SIG-M5 (cell line): Measurements from ENCODE around the gene ZNG1C.
"Not testable (repeated sequence)": the region's sequence is repeated elsewhere in the genome, so short reads cannot be mapped to it uniquely, and the experiment has no call there.

ENCODE experiments used
- DNase-seq: peaks from one replicate; lab custom pipeline; 2025; lab: John Stamatoyannopoulos, UW

The ZNG1C gene

DNA sequence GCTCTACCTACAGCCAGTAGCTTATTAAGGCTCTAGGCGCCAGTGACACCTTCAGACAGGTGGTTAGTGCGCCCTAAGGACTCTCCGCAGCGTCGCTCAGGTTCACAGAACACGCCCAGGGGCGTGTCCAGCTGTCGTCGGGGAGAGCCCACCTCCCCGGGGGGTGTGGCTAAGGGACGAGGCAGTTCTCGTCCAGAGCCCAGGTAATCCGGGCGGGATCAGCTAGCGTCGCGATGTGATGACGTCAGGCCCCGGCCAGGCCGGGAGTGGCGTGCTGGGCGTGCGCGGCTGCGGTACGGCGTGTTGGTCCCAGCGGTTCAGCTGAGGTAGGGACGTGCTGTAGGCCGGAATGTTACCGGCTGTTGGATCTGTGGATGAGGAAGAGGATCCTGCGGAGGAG lies at the start of gene ZNG1C:
ZNG1C (plus strand) TSS at position 301 of the 400 bp plus-strand sequence; CDS start at position 350, 49 bp downstream.
- not testable (repeated sequence) for DNase-seq

DNA sequence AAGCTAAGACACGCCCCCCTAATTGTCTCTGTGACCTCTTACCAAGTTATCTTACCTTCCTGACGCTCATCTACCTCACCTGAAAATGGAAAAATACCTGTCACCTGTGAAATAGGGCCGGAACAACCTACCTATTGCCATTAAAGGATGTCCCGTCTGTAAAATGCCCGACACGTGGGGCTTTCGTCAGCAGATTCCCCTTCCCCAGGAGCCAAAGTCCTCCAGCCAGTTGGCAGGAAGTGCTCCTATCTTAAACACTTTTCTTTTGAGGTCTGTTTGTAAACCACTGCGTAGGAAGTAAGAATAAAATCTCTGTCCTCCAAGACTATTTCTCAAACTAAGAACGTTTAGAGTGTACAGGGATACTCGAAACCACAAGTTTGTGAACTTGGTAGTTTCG lies 654 bp downstream of the ZNG1C start:
- not testable (repeated sequence) for DNase-seq

DNA sequence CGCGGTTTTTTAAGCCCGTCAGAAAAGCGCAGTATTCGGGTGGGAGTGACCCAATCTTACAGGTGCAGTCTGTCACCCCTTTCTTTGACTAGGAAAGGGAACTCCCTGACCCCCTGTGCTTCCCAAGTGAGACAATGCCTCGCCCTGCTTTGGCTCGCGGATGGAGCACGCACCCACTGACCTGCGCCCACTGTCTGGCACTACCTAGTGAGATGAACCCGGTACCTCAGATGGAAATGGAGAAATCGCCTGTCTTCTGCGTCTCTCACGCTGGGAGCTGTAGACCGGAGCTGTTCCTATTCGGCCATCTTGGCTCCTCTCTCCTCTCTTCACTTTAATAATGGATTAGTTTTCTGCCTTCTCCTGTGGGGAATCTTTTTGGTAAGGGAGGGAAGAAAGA lies 39.3 kb downstream of the ZNG1C start:
- not testable (repeated sequence) for DNase-seq

DNA sequence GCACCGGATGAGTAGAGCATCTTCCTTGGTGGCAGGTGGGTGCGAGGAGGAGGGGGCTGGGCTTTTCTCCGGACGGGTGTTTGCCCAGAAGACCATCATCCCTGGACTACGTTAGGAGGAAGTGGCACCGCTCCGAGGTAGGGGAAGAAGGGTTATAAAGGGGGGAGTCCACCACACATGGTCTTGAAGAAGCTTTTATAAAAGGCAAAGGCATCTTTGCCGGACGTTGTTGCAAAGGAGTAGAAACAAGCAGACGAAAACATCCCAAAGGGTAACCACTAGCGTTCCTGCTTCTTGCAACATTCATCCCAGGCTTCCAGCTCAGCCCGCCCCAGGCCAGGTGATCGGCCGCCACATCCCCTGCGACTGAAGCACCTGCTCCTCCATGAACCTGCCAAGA lies 60.8 kb downstream of the ZNG1C start, which contains the start of gene FOXD4L3:
FOXD4L3 (plus strand) TSS at position 301 of the 400 bp plus-strand sequence; CDS start at position 386, 85 bp downstream.
- not testable (repeated sequence) for DNase-seq

DNA sequence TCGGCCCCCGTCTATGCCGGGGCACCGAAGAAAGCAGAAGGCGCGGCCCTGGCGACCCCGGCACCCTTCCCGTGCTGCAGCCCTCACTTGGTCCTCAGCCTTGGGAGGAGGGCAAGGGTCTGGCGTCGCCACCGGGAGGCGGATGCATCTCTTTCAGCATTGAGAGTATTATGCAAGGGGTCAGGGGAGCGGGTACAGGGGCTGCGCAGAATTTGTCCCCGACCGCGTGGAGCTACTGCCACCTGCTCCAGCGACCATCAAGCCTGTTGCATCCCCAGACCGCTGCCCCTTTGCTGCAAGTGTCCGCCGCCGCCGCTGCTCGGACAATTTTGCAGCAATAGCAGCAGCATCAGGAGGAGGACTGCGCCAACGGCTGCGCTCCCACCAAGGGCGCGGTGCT lies 62.0 kb downstream of the ZNG1C start:
- not testable (repeated sequence) for DNase-seq

DNA sequence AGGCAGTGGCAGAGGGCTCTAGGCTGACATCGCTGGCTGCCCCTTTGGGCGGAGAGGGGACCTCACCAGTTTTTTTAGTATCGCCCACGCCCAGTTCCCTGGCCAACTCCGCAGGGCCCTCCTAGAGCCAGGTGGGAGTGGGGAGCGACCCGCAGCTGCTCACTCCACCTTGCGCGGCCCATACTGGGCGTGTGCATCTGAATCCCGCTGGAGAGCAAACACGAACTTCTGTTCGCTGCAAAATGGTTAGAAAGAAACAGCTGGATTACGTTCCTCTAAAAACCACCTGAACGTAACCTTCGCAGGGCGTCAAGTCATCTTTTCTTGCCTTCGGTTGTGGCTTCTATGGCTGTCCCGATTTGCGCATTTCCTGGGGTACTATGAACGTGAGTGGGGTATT lies 62.4 kb downstream of the ZNG1C start:
- DNase-seq = not testable (repeated sequence)

DNA sequence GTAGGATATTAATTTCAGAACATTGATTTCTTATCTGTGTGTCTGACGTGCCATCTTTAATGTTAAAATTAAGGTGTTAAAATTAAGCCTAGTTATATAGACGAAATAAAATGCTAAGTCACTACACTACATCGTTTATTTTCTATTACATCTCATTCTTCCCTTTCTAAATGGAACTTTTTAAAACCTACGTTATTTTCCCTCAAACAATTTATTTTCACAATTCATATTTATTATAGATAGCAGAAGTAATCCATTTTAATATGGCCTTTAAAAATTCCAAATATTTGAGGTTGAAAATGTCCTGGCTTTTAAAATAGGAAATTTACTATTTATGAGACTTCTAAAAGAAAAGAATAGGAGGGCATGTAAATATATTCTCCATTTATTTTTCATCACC lies 63.0 kb downstream of the ZNG1C start:
- not testable (repeated sequence) for DNase-seq

DNA sequence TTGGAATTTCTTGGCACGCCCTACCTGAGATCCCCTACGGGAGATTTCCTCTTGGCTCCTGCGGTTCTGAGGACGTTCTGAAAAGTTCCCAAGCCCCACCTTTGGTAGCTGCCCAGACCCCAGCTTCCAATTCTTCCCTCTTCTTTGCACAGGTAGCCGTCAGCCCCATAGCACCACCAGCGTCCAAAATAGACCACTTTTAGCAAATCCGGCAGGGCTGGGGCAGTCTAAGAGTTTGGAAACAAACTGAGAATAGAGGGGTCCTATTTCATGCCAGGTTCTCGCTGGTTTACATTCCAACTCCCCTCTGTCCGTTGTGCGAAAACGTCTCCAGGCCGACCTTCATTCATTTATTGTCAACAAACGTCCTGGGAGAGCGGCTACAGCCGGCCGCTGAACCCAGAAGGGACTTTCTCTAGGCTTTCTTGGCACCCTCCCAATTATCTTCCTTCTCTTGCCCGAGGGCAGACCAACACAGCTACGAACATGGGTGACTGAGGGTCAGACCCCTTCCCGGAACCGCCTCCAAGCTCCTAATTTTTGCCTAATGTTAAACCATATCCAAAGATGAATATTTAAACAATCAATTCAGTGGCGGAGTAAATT lies 64.0 kb downstream of the ZNG1C start:
- DNase-seq = not testable (repeated sequence)

DNA sequence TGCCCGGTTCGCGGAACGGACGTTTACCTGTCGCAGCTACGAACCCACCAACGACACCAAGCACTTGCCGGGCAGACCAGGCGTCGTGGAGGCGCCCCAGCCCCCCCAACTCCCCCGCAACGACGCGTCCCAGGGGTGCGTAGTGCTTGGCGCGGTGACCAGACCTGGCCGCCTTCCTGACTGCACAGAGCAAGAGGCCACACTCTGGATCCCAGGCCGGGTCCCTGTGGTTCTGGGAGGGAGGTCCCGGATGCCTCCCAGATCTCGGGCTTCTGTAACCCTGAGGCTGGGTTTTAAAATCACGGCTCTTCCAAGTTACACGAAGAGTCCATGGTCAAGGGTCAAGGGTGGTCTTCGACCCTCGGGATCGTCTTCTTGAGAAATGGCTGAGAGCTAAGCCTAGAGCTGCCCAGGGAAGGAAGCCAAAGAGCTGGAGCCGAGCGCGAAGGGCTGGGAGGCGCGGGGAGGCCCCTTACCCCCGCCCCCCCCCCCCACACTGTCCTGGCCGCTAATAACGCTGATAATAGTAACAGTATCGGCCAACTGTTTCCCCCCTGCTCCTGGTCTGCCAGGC lies 64.7 kb downstream of the ZNG1C start:
- not testable (repeated sequence) for DNase-seq

DNA sequence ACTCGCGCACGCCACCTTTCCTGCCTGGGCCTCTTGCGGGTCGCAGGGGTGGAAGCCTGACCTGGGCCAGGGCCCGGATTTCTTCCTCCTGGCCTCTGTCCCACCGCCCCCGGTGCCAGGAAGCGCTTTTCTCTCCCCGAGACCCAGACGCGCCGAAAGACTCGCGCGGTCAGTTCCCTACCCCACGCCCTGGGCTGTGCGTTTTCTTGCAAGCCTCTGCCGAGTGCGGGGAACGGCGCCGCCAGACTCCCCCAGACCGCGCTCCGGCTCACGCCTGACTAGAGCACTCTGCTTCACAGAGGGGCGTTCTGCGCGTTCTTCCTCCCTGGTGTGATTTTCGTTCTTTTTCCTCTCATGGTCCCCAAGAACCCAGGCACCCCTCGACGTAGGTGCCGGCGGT lies 65.3 kb downstream of the ZNG1C start:
- DNase-seq = not testable (repeated sequence)

DNA sequence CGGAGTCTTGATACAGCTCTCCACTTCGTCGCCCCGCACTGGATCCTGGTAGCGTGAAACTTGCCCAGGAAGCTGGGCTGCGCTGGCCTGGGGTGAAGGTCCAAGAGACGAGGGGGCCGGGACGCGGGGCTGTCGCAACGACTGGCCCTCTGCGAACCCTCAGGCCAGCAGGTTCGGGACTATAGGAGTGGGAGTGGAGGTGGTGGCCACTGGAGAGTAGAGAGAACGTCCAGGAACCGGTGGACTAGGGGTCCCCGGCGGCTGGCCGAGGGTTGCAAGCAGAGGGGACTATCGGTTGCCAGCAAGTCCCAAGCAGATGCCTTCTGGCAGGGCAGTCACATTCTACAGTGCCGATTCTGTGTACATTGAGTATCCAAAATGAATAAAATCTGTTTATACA lies 65.9 kb downstream of the ZNG1C start:
- not testable (repeated sequence) for DNase-seq

DNA sequence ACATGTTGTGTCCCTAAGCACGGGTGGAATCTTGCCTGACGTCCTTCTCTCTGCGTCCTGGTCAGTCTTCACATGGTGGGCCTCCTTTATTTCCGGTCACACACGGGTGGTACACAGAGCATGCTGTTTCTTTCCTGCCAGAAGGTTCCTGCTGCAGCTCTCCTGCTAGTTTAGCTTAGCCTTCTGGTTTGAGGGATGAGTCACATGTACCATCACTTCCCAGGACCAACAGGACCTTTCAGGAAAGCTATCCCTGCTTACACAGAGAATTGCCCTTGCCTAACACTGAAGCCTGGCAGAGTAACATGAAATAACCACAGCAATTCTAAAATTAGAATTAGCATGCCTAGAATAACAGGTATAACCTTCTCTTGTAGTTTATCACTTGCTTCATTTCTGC lies 69.4 kb downstream of the ZNG1C start:
- not testable (repeated sequence) for DNase-seq

DNA sequence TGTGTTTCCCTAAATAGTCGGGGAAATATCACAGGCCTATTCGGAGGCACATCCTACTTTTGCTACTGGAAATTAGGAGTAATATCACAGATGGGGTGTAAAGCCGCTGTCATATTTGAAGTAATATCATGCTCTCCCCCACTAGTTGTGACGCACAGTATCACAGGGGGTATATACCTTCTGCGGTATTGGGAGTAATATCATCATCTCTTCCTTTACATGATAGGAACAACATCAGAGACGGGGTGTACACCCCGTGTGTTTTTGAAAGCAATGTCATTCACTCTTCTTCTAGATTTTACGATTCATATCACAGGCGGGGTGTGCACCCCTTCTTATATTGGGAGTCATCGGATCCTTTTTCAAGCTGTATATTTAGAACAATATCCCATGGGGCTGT lies 76.4 kb downstream of the ZNG1C start:
- not testable (repeated sequence) for DNase-seq

DNA sequence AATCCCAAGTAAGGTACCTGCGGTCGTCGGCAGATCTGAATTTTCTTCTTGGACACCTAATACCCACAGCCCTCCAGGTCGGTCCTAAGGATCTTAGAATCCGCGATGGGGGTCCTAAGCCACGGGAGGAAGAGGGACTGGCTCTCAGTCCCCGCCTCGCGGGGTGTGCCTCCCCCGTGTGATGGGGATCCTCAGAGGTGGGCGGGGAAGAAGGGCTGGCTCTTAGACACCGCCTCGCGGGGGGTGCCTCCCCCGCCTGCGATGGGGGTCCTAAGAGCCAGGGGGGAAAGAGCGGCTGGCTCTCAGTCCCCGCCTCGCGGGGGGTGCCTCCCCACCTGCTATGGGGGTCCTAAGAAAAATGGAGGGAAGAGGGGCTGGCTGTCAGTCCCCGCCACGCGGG lies 82.0 kb downstream of the ZNG1C start:
- DNase-seq = not testable (repeated sequence)

DNA sequence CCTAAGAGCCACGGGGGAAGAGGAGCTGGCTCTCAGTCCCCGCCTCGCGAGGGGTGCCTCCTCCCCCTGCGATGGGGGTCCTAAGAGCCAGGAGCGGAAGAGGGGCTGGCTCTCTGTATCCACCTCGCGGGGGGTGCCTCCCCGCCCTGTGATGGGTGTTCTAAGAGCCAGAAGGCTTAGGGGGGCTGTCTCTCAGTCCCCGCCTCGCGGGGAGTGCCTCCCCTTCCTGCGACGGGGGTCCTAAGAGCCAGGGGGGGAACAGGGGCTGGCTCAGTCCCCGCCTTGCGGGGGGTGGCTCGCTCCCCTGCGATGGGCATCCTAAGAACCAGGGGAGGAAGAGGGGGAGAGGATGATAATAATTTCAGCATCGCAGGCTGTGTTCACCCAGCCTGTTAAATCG lies 82.7 kb downstream of the ZNG1C start:
- DNase-seq = not testable (repeated sequence)

DNA sequence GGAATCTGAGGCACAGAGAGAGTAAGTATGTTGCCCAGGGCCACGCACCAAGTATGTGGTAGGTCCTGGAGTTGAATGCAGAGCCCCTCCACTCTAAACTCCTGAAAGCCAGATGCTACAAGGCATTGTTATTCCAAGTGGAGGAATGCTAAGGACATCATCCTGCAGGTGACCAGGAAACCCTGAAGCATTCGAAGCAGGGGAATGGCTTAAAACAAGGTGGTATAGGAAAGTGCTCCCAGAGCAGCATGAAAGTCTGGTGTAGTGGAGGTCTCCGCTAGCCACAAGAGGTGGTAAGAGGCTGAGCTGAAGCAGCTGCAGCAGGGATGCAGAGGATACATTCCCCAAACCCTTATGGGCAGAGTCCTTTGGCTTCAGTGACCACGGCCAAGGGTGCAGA lies 87.3 kb downstream of the ZNG1C start:
- DNase-seq = not testable (repeated sequence)

DNA sequence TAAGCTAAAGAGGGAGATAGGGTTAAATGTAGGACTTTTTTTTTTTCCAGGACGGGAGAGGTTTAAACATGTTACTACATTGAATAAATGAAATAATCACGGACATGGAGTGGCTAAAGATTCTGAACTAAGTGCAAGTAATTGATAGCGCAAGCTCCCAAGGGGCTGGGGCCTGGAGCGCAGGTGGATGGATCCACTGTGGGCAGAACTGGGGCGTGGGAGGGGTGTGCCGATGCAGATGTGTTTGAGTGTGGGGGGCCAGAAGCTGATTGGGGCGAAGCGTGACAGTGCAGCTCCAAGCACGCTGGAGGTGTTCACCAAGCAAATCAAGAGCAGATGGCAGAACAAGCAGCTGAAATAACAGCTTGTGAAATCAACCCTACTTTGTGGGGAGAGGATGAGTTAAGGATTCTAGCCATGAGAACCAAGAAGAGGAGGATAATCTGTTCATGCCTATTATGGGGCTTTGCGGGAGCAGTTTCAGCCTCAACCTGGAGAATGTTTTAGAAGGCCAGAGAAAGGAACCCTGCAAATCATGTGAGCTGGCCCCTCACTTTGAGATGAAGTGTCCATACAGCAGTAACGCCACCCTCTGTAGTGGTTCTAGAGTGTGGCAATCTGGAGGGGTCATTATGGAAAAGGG lies 88.9 kb downstream of the ZNG1C start:
- DNase-seq = not testable (repeated sequence)

DNA sequence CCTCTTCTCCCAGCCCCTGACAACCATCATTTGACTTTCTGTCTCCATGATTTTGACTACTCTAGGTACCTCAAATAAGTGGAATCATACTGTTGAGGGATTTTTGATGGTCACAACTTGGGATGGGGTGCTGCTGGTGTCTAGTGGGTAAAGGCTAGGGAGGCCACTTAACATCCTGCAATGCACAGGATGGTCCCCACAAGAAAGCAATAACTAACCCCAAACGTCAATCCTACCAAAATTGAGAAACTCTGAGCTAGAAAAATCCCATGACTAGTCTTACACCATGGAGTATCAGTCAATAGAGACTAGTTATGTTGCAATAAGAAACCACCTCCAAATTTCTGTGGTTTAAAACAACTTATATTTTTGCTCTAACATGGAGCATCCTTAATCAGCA lies 90.3 kb downstream of the ZNG1C start:
- DNase-seq = not testable (repeated sequence)

DNA sequence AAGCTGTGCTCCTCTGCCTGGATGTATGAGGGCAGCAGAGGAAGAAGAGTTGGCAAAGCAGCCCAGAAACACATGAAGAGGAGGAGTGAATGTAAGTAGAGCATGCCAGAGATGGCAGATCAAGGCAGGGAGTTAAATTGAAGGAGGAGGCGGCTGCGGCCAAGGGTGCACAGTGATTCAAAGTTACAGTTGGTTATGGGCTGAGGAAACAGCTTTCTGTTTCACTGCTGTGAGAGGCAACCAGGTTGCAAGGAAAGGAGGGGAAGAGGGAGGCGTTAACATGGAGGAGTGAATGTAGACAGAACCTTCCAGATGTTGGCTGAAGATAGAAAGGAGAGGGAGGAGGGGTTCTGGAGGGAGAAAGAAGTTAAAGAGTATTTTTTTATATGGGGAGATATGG lies 94.2 kb downstream of the ZNG1C start:
- not testable (repeated sequence) for DNase-seq

DNA sequence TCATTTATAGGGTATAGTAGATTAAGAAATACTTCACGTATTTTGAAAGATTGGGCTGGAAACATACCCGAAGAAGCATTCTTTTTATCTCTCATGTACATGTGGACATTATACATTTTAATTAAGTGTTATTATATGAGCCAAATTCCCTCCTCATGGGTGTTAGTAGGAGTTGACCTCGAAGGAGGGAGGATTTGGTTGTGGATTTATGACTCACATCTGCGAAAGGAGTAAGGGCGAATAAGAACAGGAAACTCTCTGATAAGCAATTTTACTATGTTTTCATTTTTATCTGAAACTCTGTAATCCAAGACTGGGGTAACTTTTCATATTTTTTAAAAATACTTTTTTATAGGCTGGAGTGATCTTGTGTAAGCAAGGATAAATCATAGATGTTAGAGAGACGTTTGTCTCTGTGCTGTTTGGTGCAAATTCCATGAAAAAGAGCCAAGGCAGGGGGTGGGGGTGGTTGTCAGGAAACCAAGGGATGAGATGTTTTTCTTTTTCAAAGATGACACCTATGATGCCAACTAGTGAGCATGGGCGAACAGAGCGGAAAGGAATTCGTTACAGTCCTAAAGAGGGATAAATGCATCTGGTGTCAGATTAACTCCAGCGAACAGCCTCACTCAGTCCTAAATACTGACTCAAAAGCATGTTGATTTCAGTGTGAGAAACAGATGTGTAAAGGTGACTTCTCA lies 95.0 kb downstream of the ZNG1C start:
- not testable (repeated sequence) for DNase-seq

DNA sequence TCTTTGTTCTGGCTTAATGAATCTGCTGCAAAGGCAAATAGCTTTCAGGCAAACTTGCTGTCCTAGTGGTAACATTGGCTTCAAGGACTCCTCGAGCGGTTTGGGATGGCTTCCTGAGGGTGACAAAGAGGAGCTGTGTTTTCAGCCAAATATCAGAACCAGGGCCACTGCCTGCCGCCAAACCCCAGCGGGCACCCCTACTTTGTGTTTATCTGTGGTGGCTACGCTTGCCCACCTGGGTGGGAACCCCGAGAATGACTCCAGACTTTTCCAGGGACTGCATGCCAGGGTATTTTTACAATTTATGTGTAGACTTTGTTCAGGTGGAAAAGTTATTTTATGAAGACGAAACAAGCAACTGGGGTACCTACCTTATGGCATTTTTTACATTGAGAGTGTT lies 96.2 kb downstream of the ZNG1C start:
- DNase-seq = not testable (repeated sequence)

DNA sequence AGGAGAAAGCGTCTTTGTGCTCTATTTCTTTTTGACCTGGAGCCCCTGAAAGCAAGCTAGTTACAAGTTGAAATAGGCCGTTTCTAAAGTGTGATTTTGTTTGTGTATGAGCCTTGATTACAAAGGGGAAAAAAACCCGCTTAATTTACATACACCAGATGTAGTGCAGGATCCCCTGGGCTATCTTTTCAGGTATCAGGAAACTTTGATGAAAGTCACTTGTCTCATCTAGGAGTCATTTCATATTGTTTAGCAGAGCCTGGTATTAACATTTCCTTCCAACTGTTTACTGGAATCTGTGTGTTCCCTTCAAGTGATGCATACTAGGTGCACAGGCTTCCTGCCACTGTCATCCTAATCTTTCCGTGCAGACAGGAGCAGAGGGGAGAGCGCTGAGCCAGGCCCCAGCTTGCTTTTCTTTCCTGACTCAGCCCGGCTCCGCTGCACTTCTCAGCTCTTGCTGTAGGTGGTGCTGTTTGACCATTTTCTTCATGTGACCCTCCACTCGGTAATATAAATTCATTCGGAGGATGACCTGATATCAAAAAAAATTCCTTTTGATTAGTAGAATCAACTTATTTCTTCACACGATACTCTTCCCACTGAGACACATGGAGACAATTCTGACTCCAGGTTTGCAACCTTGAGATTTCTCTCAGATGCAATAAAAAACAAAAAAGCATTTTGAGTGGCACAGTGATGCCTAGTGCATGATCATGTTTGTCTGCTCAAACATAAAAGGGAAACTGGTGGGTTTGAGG lies 100.7 kb downstream of the ZNG1C start:
- not testable (repeated sequence) for DNase-seq
